K562 (cell line): ENCODE measurements around the gene RPF1. TPM values are rescaled to one million over a fixed set of nuclear protein-coding genes. Genes with fewer than 3 reads are reported as not detected.

Experiments used
- ATF3 ChIP-seq, 2 experiments: fragments of 450-650 bp in 1 of 2; sonication (generic) in 1 of 2; formaldehyde crosslinking in 1 of 2; IDR thresholded peaks in 1 of 2; conservative IDR thresholded peaks in 1 of 2; 2 replicates each; pipeline versions ENCODE4 v1.6.1 to v1.8.1; 2016 to 2023; ENCODE audit warnings: mild to moderate bottlenecking in 2 of 2, moderate library complexity in 2 of 2, inconsistent platforms in 1 of 2, missing genetic modification reagents in 1 of 2
- CEBPB ChIP-seq: fragments of 450-650 bp; IDR thresholded peaks from 2 replicates; pipeline ENCODE4 v1.6.1; 2016; ENCODE audit warnings: missing genetic modification characterization, missing compliant biosample characterization
- CEBPG ChIP-seq, 3 experiments: fragments of 200-800 bp in 1 of 3; sonication (Bioruptor generic) in 1 of 3; sonication (generic) in 1 of 3; formaldehyde crosslinking in 1 of 3; IDR thresholded peaks in 2 of 3; conservative IDR thresholded peaks in 1 of 3; 2 replicates each; pipeline versions ENCODE4 v1.6.1 to v1.8.0; 2016 to 2022; ENCODE audit warnings: missing compliant biosample characterization in 2 of 3, missing genetic modification characterization in 2 of 3, mild to moderate bottlenecking in 1 of 3, missing genetic modification reagents in 1 of 3
- E2F3 ChIP-seq: fragments of 250-450 bp; sonication (Bioruptor Pico); IDR thresholded peaks from 2 replicates; pipeline ENCODE4 v1.4.0; 2020; ENCODE audit warnings: mild to moderate bottlenecking
- E2F8 ChIP-seq: fragments of 450-650 bp; IDR thresholded peaks from 2 replicates; pipeline ENCODE4 v1.7.1; 2018; ENCODE audit warnings: mild to moderate bottlenecking, low read depth; ENCODE audit not compliant: partially characterized antibody
- EHMT2 ChIP-seq: fragments of 450-650 bp; IDR thresholded peaks from 2 replicates; pipeline ENCODE4 v1.6.1; 2018; ENCODE audit warnings: antibody characterized with exemption
- HEY1 ChIP-seq: fragments of 250-450 bp; sonication (Bioruptor Pico); IDR thresholded peaks from 2 replicates; pipeline ENCODE4 v1.5.0; 2020; ENCODE audit warnings: mild to moderate bottlenecking, moderate library complexity, borderline replicate concordance
- HIVEP1 ChIP-seq: fragments of 250-450 bp; sonication (Bioruptor Pico); IDR thresholded peaks from 2 replicates; pipeline ENCODE4 v1.4.0; 2020; ENCODE audit warnings: mild to moderate bottlenecking
- PBX2 ChIP-seq, 2 experiments: IDR thresholded peaks in 1 of 2; conservative IDR thresholded peaks in 1 of 2; 2 replicates each; pipeline ENCODE4 v1.6.1; 2016; ENCODE audit warnings: low read depth in 2 of 2, mild to moderate bottlenecking in 1 of 2, missing compliant biosample characterization in 1 of 2, missing genetic modification characterization in 1 of 2, moderate library complexity in 1 of 2
- PPARD ChIP-seq: fragments of 250-450 bp; sonication (Bioruptor Pico); IDR thresholded peaks from 2 replicates; pipeline ENCODE4 v1.8.0; 2022; ENCODE audit warnings: inconsistent platforms, mild to moderate bottlenecking, moderate library complexity
- SOX6 ChIP-seq: fragments of 450-650 bp; IDR thresholded peaks from 2 replicates; pipeline ENCODE4 v1.6.1; 2014; ENCODE audit warnings: mild to moderate bottlenecking
- SP2 ChIP-seq: IDR thresholded peaks from 2 replicates; pipeline ENCODE4 v1.6.1; 2011; ENCODE audit warnings: mild to moderate bottlenecking, low read depth, low read length, moderate library complexity; ENCODE audit not compliant: poor library complexity, severe bottlenecking; ENCODE audit errors: extremely low read depth
- SPI1 ChIP-seq: IDR thresholded peaks from 2 replicates; pipeline ENCODE4 v1.6.1; 2011; ENCODE audit warnings: low read depth, low read length, control low read depth, borderline replicate concordance
- TAF1 ChIP-seq: IDR thresholded peaks from 2 replicates; pipeline ENCODE4 v1.6.1; 2011; ENCODE audit warnings: mild to moderate bottlenecking, low read length, moderate library complexity; ENCODE audit not compliant: insufficient read depth, control insufficient read depth, severe bottlenecking; ENCODE audit errors: extremely low read depth
- ZBED1 ChIP-seq: IDR thresholded peaks from 2 replicates; pipeline ENCODE4 v1.6.1; 2014
- ZNF140 ChIP-seq: fragments of 250-450 bp; sonication (Bioruptor Pico); IDR thresholded peaks from 2 replicates; pipeline ENCODE4 v1.8.0; 2021; ENCODE audit warnings: moderate library complexity, mild to moderate bottlenecking, inconsistent platforms
- ZNF224 ChIP-seq: sonication (generic); formaldehyde crosslinking; IDR thresholded peaks from 2 replicates; pipeline ENCODE4 v1.8.0; 2022; ENCODE audit warnings: mild to moderate bottlenecking, missing genetic modification reagents
- ZNF384 ChIP-seq: IDR thresholded peaks from 2 replicates; pipeline ENCODE4 v1.6.1; 2012; ENCODE audit warnings: low read depth, low read length, improper control_type of control experiment
- polyA plus RNA-seq, 8 experiments: library from polyadenylated mRNA; depleted of rRNA in 4 of 8; stranded (reverse) in 5 of 8; unstranded in 3 of 8; fragments of >200 nt; fragmentation: Nextera tagmentation in 2 of 8; fragmentation: Illumina TruSeq in 1 of 8; extraction: Ambion mirVana in 2 of 8; extraction: Trizol in 1 of 8; gene quantifications; 2 replicates each; pipeline versions ENCODE4 v1.2.1 to v1.2.3, GENCODE V29; 2011 to 2014; ENCODE audit warnings: inconsistent platforms in 1 of 8, missing spikeins in 1 of 8
- total RNA-seq, 7 experiments: library from RNA; depleted of rRNA in 6 of 7; stranded (reverse); fragments of >200 nt in 6 of 7; fragmentation: Illumina TruSeq in 2 of 7; extraction: Trizol in 2 of 7; gene quantifications; 2 replicates each; pipeline versions ENCODE4 v1.2.1 to v1.2.3, GENCODE V29; 2011 to 2021; ENCODE audit warnings: low replicate concordance in 1 of 7
- TF ChIP-seq, protein P1 (sequence below): fragments of 250-450 bp; sonication (Bioruptor Pico); IDR thresholded peaks from 2 replicates; pipeline ENCODE4 v1.8.0; 2021; ENCODE audit warnings: borderline replicate concordance, mild to moderate bottlenecking, moderate library complexity; ENCODE audit not compliant: poor library complexity, severe bottlenecking
- TF ChIP-seq, protein P2 (sequence below): fragments of 250-450 bp; sonication (Bioruptor Pico); IDR thresholded peaks from 2 replicates; pipeline ENCODE4 v1.6.1; 2021; ENCODE audit warnings: mild to moderate bottlenecking

The RPF1 gene
- total and polyA plus RNA-seq, 9 of the 15 experiments (the other 6 are each of a cell fraction or from before 2014, with no cell fraction given), result 52.4 to 156 (median 90.2) TPM

GRCh38 chr1:84442256-84442655, 36.8 kb upstream of the RPF1 start (continued):
- no peak for TF ChIP-seq E2F8
- no peak for TF ChIP-seq ZBED1
- 0 out of 2 replicates have a peak, but pooled peaks have one; percentile 34 for TF ChIP-seq EHMT2
- TF ChIP-seq TAF1, result no peak
- TF ChIP-seq SOX6, result no peak
- TF ChIP-seq, protein P1, sequence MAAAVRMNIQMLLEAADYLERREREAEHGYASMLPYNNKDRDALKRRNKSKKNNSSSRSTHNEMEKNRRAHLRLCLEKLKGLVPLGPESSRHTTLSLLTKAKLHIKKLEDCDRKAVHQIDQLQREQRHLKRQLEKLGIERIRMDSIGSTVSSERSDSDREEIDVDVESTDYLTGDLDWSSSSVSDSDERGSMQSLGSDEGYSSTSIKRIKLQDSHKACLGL (CRISPR knock-in tag), result no peak
- TF ChIP-seq ZNF384, result peak; percentile 85
- TF ChIP-seq PBX2 (CRISPR knock-in tag; IDR thresholded peaks at IDR 0.05; ENCODE audit: low read depth), result no peak
- TF ChIP-seq PBX2 (tag; conservative IDR thresholded peaks at IDR 0.05; ENCODE audit: low read depth), result peak; percentile 56
- TF ChIP-seq ATF3 (IDR thresholded peaks at IDR 0.05), result peak; percentile 69
- TF ChIP-seq ATF3 (CRISPR knock-in tag; conservative IDR thresholded peaks at IDR 0.05), result no peak
- TF ChIP-seq HEY1 (CRISPR knock-in tag), result no peak
- TF ChIP-seq E2F3, result no peak
- TF ChIP-seq, protein P2, sequence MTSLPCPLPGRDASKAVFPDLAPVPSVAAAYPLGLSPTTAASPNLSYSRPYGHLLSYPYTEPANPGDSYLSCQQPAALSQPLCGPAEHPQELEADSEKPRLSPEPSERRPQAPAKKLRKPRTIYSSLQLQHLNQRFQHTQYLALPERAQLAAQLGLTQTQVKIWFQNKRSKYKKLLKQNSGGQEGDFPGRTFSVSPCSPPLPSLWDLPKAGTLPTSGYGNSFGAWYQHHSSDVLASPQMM, result no peak
- no peak for TF ChIP-seq ZNF224
- TF ChIP-seq PPARD (CRISPR knock-in tag), result no peak
- no peak for TF ChIP-seq CEBPG (CRISPR knock-in tag; IDR thresholded peaks at IDR 0.05)
- 0 out of 4 replicates have a peak, but pooled peaks of 1 of the 2 experiments have one; percentile 35 for TF ChIP-seq CEBPG (tag; conservative IDR thresholded peaks at IDR 0.05 in 1 of 2, IDR thresholded peaks at IDR 0.05 in 1 of 2)
- no peak for TF ChIP-seq SPI1
- no peak for TF ChIP-seq HIVEP1 (CRISPR knock-in tag)
- TF ChIP-seq SP2, result no peak
- no peak for TF ChIP-seq ZNF140 (CRISPR knock-in tag)
- TF ChIP-seq CEBPB (tag), result 0 out of 2 replicates have a peak, but pooled peaks have one; percentile 31
